ENCODE data around the gene TSEN15. TPM values are rescaled to one million over a fixed set of nuclear protein-coding genes. Genes with fewer than 3 reads are reported as not detected.

The TSEN15 gene
- polyA plus RNA-seq, 2 of the 4 experiments (the other 2 are of a cell fraction): 36.7 to 79.9 TPM

GRCh38 chr1:184023171-184023570 lies 28.4 kb upstream of the TSEN15 start:
- ATAC-seq (no peak), DNase-seq (ENCODE audit: low read depth in 1 of 2, low spot score in 1 of 2) (no peak), FAIRE-seq (no peak)
- no peak overlapping the region for H3K27ac ChIP-seq
- H3K4me1 ChIP-seq: no peaks in the 10 kb centered on the region
- CTCF ChIA-PET: interaction anchor here (0.6 kb wide), 2 partner anchors 517 to 1060 kb away, joined by 3 to 4 read pairs; no protein-coding TSS in a partner anchor
- H3K4me3 ChIP-seq: no peak overlapping the region
- POLR2A ChIA-PET: no interaction called here
- H3K4me2 ChIP-seq: no peak overlapping the region
- TF ChIP-seq ELK1 (IDR thresholded peaks at IDR 0.05; ENCODE audit: low read depth, low read length) (no peak), USF2 (IDR thresholded peaks at IDR 0.05) (no peak), RFX5 (IDR thresholded peaks at IDR 0.05) (no peak), NFE2L2 (conservative IDR thresholded peaks at IDR 0.05; ENCODE audit: low read length) (no peak), BHLHE40 (IDR thresholded peaks at IDR 0.05; ENCODE audit: low read depth, low read length) (no peak), EP300 (IDR thresholded peaks at IDR 0.05) (no peak), RNF2 (IDR thresholded peaks at IDR 0.05; ENCODE audit: borderline replicate concordance, low read depth) (no peak), HDAC2 (IDR thresholded peaks at IDR 0.05) (no peak), MAZ (IDR thresholded peaks at IDR 0.05; ENCODE audit: borderline replicate concordance, low read depth, low read length) (no peak), RAD21 (conservative IDR thresholded peaks at IDR 0.05 in 1 of 2, IDR thresholded peaks at IDR 0.05 in 1 of 2) (no peak), EHMT2 (IDR thresholded peaks at IDR 0.05; ENCODE audit: low read depth) (no peak), HMGXB4 (CRISPR knock-in tag; IDR thresholded peaks at IDR 0.05; ENCODE audit: borderline replicate concordance) (no peak), CHD4 (IDR thresholded peaks at IDR 0.05; ENCODE audit: borderline replicate concordance) (no peak), HOXB13 (CRISPR knock-in tag; IDR thresholded peaks at IDR 0.05; ENCODE audit: low read depth) (no peak)
- no peaks in the 10 kb centered on the region for H3K9me3 ChIP-seq

- Histone ChIP-seq H3K4me2 (no peak overlapping the region), H3K4me1 (no peaks in the 10 kb centered on the region), H3K4me3 (no peak overlapping the region), H3K27ac (no peak overlapping the region), H3K9me3 (no peaks in the 10 kb centered on the region)
- DNase-seq (ENCODE audit: low read depth in 1 of 2, low spot score in 1 of 2) (no peak), ATAC-seq (no peak), FAIRE-seq (no peak)
- POLR2A ChIA-PET: no interaction called here
- CTCF ChIA-PET: no interaction called here
- TF ChIP-seq E2F6 (IDR thresholded peaks at IDR 0.05; ENCODE audit: borderline replicate concordance, low read depth) (no peak), RAD21 (conservative IDR thresholded peaks at IDR 0.05 in 1 of 2, IDR thresholded peaks at IDR 0.05 in 1 of 2) (no peak), MAFK (IDR thresholded peaks at IDR 0.05; ENCODE audit: partially characterized antibody) (no peak), CEBPB (IDR thresholded peaks at IDR 0.05) (no peak), CHD2 (IDR thresholded peaks at IDR 0.05; ENCODE audit: low read length, partially characterized antibody) (no peak), JUNB (IDR thresholded peaks at IDR 0.05) (no peak), BHLHE40 (IDR thresholded peaks at IDR 0.05; ENCODE audit: low read depth, low read length) (no peak), ZNF302 (CRISPR knock-in tag; IDR thresholded peaks at IDR 0.05) (no peak), FOXS1 (CRISPR knock-in tag; IDR thresholded peaks at IDR 0.05) (no peak), MAZ (IDR thresholded peaks at IDR 0.05; ENCODE audit: borderline replicate concordance, low read depth, low read length) (no peak), SMC3 (IDR thresholded peaks at IDR 0.05) (no peak), ESRRA (IDR thresholded peaks at IDR 0.05; ENCODE audit: borderline replicate concordance, low read length) (no peak), BCL3 (IDR thresholded peaks at IDR 0.05) (no peak), FOSB (CRISPR knock-in tag; IDR thresholded peaks at IDR 0.05) (no peak), HOXA7 (CRISPR knock-in tag; IDR thresholded peaks at IDR 0.05) (no peak), CHD4 (IDR thresholded peaks at IDR 0.05; ENCODE audit: borderline replicate concordance) (no peak), TP53 (CRISPR knock-in tag; IDR thresholded peaks at IDR 0.05) (no peak), PHF8 (IDR thresholded peaks at IDR 0.05; ENCODE audit: borderline replicate concordance, low read depth) (no peak)
- WGBS (ENCODE audit: missing lambda C conversion rate): 62% methylated on average over 1 of the region's 1 CpG
Observed at GRCh38 chr1:184025242-184025675, 26.3 kb upstream of the TSEN15 start.
